Activated CD4-positive, alpha-beta T cell treated with anti-CD3 and anti-CD28 coated beads, Interleukin-2, amount 10 ng/mL, durations not matched to agents 7 days and 5 days (primary cell): ENCODE data around the gene SERPINE1. TPM values are rescaled to one million over a fixed set of nuclear protein-coding genes. Genes with fewer than 3 reads are reported as not detected.
A peak's percentile ranks its signal among the peaks of the same experiment; 100 is the strongest.
"Not testable (repeated sequence)": the region's sequence is repeated elsewhere in the genome, so short reads cannot be mapped to it uniquely, and the experiment has no call there.

Experiments
- CTCF ChIA-PET: fragments of 350-600 bp; sonication (Branson Sonifier 250); formaldehyde crosslinking; loops from one replicate; lab custom pipeline; 2021; ENCODE audit warnings: antibody characterized with exemption; lab: Charles Lee
- POLR2A ChIA-PET: fragments of 350-600 bp; sonication (Branson Sonifier 250); formaldehyde crosslinking; loops from one replicate; lab custom pipeline; 2021; ENCODE audit warnings: antibody characterized with exemption; lab: Charles Lee
- DNase-seq: peaks from one replicate; pipeline ENCODE4 v3.0.0-alpha.2; 2020
- H3K27ac Mint-ChIP-seq: one replicate; pipeline ENCODE4 v1.8.0; 2021; ENCODE audit warnings: mild to moderate bottlenecking, moderate library complexity, mixed read lengths
- H3K27me3 Mint-ChIP-seq: one replicate; pipeline ENCODE4 v1.8.0; 2021; ENCODE audit warnings: mixed read lengths
- H3K36me3 Mint-ChIP-seq: one replicate; pipeline ENCODE4 v1.8.0; 2021; ENCODE audit warnings: low read depth, mixed read lengths
- H3K4me1 Mint-ChIP-seq: one replicate; pipeline ENCODE4 v1.8.0; 2021; ENCODE audit warnings: mixed read lengths
- H3K4me3 Mint-ChIP-seq: one replicate; pipeline ENCODE4 v1.8.0; 2021; ENCODE audit warnings: mild to moderate bottlenecking, moderate library complexity, mixed read lengths
- H3K9me3 Mint-ChIP-seq: one replicate; pipeline ENCODE4 v1.8.0; 2021; ENCODE audit warnings: mixed read lengths
- total RNA-seq, 2 experiments: library from RNA; stranded (reverse); gene quantifications; one replicate each; pipeline ENCODE4 v1.2.3, GENCODE V29; 2021

SERPINE1 gene
- total RNA-seq, 2 experiments from 2014 or later, result 0.05 to 0.27 TPM

- POLR2A ChIA-PET, result no interaction called here
- CTCF ChIA-PET, result interaction anchor here (0.6 to 0.7 kb wide), 2 partner anchors 206 to 363 kb away, joined by 3 to 4 read pairs; no protein-coding TSS in a partner anchor
- Mint-ChIP-seq H3K27me3 (no peaks in the 10 kb centered on the region), H3K9me3 (no peaks in the 10 kb centered on the region), H3K4me3 (no peak overlapping the region), H3K4me1 (peaks cover 9% of the 10 kb centered on the region), H3K36me3 (peaks cover 38% of the 10 kb centered on the region), H3K27ac (no peak overlapping the region)
- no peak for DNase-seq
Measured at GRCh38 chr7:101093906-101094305, 33.0 kb upstream of the SERPINE1 start.

DNA sequence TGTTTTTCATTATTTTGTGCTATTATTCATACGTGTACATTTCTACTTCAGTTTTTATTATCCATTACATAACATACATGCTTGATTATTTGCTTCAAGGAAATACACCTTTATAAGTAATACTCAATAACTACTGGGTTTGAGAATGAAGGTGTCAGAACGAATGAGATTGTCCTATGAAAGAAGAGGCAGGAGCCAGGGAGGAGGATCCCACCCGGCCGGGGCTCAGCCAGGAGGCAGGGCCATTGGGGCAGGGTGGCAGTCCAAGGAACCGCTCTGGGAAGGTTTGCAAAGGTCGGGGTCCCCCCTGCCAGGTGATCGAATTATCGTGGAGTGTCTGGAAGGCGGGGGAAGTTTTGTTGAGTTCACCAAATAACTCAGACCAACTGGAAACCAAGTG is 32.5 kb upstream of the SERPINE1 start:
- H3K9me3 Mint-ChIP-seq, result no peaks in the 10 kb centered on the region
- no peak for DNase-seq
- H3K4me3 Mint-ChIP-seq, result no peak overlapping the region
- peaks cover 8% of the 10 kb centered on the region for H3K4me1 Mint-ChIP-seq
- H3K27me3 Mint-ChIP-seq, result no peaks in the 10 kb centered on the region
- H3K36me3 Mint-ChIP-seq, result peaks cover 33% of the 10 kb centered on the region
- POLR2A ChIA-PET, result no interaction called here
- H3K27ac Mint-ChIP-seq, result no peak overlapping the region
- CTCF ChIA-PET, result interaction anchor here (0.6 to 2.1 kb wide), 4 partner anchors 9 to 330 kb away, joined by 3 to 6 read pairs (median 4); partner anchors contain the start of gene TRIM56

- H3K27ac Mint-ChIP-seq, result no peak overlapping the region
- POLR2A ChIA-PET, result no interaction called here
- CTCF ChIA-PET, result interaction anchor here (0.5 to 2.1 kb wide), 6 partner anchors 10 to 623 kb away, joined by 3 to 6 read pairs (median 4); partner anchors contain the start of gene TRIM56
- peaks cover 7% of the 10 kb centered on the region for H3K4me1 Mint-ChIP-seq
- H3K36me3 Mint-ChIP-seq, result peaks cover 28% of the 10 kb centered on the region
- DNase-seq, result peak; percentile 21
- no peaks in the 10 kb centered on the region for H3K9me3 Mint-ChIP-seq
- peaks cover under 1% of the 10 kb centered on the region for H3K27me3 Mint-ChIP-seq
- H3K4me3 Mint-ChIP-seq, result no peak overlapping the region
Measured at GRCh38 chr7:101094791-101095375, 32.0 kb upstream of the SERPINE1 start.

DNA sequence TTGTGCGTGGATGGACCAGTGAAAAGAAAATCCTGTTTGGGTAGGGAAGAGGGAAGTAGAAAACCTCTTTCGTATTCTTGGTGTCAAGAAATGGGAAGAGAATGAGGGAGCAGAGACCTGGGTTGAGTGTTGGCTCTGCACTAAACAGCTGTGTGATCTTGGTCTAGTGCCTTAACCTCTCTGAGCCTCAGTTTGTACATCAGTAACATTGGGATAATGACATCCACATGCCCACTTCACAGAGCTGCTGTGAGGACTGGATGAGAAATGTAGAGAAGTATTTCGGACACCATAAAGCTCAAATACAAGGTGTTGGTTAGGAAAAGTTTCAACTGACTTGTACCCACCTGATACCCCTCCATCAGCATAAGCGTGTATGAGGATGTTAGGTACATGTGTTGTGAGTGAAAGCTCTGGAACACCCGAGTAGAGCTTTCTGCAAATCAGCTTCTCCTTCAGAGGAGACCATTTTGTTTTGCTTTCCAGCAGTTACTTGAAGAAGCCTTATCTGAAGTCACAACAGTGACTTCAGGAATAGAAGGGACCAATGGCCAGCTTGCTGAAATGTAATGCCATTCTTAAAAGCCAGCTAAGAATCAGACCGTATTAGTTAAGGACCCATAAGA is 30.5 kb upstream of the SERPINE1 start:
- Mint-ChIP-seq H3K36me3 (peaks cover 19% of the 10 kb centered on the region), H3K9me3 (no peaks in the 10 kb centered on the region), H3K27ac (no peak overlapping the region), H3K27me3 (peaks cover 2% of the 10 kb centered on the region), H3K4me3 (no peak overlapping the region), H3K4me1 (peaks cover 4% of the 10 kb centered on the region)
- ChIA-PET POLR2A (interaction anchor here (0.6 kb wide), 1 partner anchor 56 kb away, joined by 3 read pairs; no protein-coding TSS in a partner anchor), CTCF (interaction anchor here (0.6 to 2.1 kb wide), 3 partner anchors 10 to 17 kb away, joined by 3 to 6 read pairs (median 3); partner anchors contain the start of gene TRIM56)
- no peak for DNase-seq

GRCh38 chr7:101096957-101097347 is 30.0 kb upstream of the SERPINE1 start:
- ChIA-PET CTCF (interaction anchor here (0.6 kb wide), 1 partner anchor 773 kb away, joined by 4 read pairs; no protein-coding TSS in a partner anchor), POLR2A (no interaction called here)
- H3K4me1 Mint-ChIP-seq, result peaks cover 4% of the 10 kb centered on the region
- H3K9me3 Mint-ChIP-seq, result no peaks in the 10 kb centered on the region
- no peak overlapping the region for H3K4me3 Mint-ChIP-seq
- no peak overlapping the region for H3K27ac Mint-ChIP-seq
- DNase-seq, result no peak
- peaks cover 16% of the 10 kb centered on the region for H3K36me3 Mint-ChIP-seq
- H3K27me3 Mint-ChIP-seq, result peaks cover 4% of the 10 kb centered on the region

DNA sequence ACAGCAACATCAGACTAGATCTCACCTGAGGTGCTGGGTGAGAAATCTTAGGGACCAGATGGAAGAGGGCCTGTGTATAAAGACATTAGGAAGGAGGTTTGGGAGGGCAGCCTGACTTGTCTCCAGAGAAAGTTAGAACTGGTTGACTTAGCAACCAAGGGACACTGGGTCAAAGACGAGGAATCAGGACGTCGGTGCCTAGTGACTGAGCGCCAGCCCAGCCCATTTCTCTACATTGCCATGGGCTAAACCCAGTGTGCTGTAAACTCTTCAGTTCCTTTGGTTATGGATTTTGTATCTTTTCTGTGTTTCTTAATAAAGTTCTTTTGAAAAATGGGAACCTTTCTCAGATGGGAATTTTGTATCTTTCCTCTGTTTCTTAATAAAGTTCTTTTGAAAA is 29.3 kb upstream of the SERPINE1 start:
- CTCF ChIA-PET, result interaction anchor here (0.6 kb wide), 1 partner anchor 774 kb away, joined by 4 read pairs; no protein-coding TSS in a partner anchor
- POLR2A ChIA-PET, result no interaction called here
- H3K27ac Mint-ChIP-seq, result no peak overlapping the region
- no peak for DNase-seq
- peaks cover 4% of the 10 kb centered on the region for H3K4me1 Mint-ChIP-seq
- no peak overlapping the region for H3K4me3 Mint-ChIP-seq
- peaks cover 16% of the 10 kb centered on the region for H3K36me3 Mint-ChIP-seq
- H3K9me3 Mint-ChIP-seq, result no peaks in the 10 kb centered on the region
- peaks cover 5% of the 10 kb centered on the region for H3K27me3 Mint-ChIP-seq

DNA sequence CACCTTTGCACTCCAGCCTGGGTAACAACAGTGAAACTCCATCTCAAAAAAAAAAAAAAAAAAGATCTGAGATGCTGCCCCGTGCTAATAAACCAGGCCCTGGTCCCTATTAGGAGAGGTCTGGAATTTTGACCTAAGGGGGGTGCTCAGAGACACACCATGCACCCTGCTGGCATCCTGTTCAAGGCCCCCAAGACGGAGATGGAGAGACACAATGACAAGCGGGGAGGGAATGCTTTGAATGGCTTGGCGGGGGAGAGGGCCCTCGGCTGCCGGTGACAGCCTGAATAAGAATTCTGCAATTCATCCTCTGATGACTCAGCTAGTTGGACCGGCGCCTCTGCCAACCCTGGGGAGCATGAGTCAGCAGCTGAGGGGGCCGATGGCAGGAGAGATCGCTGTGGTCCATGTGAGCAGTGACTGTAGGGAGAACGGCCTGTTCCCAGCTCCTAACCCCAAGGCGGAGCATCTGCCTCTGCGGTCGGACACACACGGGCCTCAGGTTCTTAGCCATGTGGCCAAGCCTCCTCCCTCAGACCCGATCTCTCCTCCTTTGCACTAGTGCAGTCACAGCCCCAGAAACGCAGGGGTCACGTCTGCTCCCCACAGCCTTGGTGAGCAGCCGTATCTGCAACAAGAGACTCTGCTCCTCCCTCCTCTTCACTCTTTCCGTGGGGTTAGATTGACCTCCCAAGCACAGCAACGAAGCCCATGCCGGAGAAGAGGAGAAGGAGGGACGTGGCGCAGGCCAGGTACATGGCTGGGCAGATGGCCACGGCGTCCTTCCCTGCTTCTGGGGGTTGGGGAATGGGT is 26.7 kb upstream of the SERPINE1 start:
- Mint-ChIP-seq H3K27me3 (peaks cover 11% of the 10 kb centered on the region), H3K36me3 (peaks cover 5% of the 10 kb centered on the region), H3K27ac (no peak overlapping the region), H3K4me3 (no peak overlapping the region), H3K9me3 (no peaks in the 10 kb centered on the region), H3K4me1 (peaks cover 2% of the 10 kb centered on the region)
- no peak for DNase-seq
- CTCF ChIA-PET, result interaction anchor here (0.7 to 1.9 kb wide), 5 partner anchors 28 to 244 kb away, joined by 4 read pairs; no protein-coding TSS in a partner anchor
- POLR2A ChIA-PET, result no interaction called here

- Mint-ChIP-seq H3K27me3 (peaks cover 11% of the 10 kb centered on the region), H3K27ac (no peak overlapping the region), H3K9me3 (no peaks in the 10 kb centered on the region), H3K4me3 (no peak overlapping the region), H3K36me3 (no peaks in the 10 kb centered on the region), H3K4me1 (peaks cover 2% of the 10 kb centered on the region)
- POLR2A ChIA-PET, result no interaction called here
- no peak for DNase-seq
- CTCF ChIA-PET, result interaction anchor here (0.7 to 0.8 kb wide), 3 partner anchors 16 to 489 kb away, joined by 3 to 5 read pairs (median 3); partner anchors contain the start of gene TRIM56
Measured at GRCh38 chr7:101100858-101101847, 25.8 kb upstream of the SERPINE1 start.

- Mint-ChIP-seq H3K9me3 (no peaks in the 10 kb centered on the region), H3K36me3 (no peaks in the 10 kb centered on the region), H3K27me3 (peaks cover 12% of the 10 kb centered on the region), H3K4me3 (no peak overlapping the region), H3K27ac (no peak overlapping the region), H3K4me1 (peaks cover 2% of the 10 kb centered on the region)
- no peak for DNase-seq
- CTCF ChIA-PET, result interaction anchor here (0.8 kb wide), 1 partner anchor 17 kb away, joined by 3 read pairs; the partner anchor contains the start of gene TRIM56
- POLR2A ChIA-PET, result no interaction called here
Measured at GRCh38 chr7:101102026-101102425, 24.9 kb upstream of the SERPINE1 start.

- CTCF ChIA-PET, H3K36me3 Mint-ChIP-seq, H3K4me1 Mint-ChIP-seq, H3K9me3 Mint-ChIP-seq, POLR2A ChIA-PET, H3K27ac Mint-ChIP-seq, H3K4me3 Mint-ChIP-seq, DNase-seq: not testable (repeated sequence)
- H3K27me3 Mint-ChIP-seq, result peaks cover 12% of the 10 kb centered on the region
Measured at GRCh38 chr7:101103701-101104100, 23.2 kb upstream of the SERPINE1 start.

- H3K36me3 Mint-ChIP-seq, result no peaks in the 10 kb centered on the region
- CTCF ChIA-PET, result interaction anchor here (0.6 kb wide), 1 partner anchor 211 kb away, joined by 3 read pairs; no protein-coding TSS in a partner anchor
Measured at GRCh38 chr7:101104193-101104713, 22.7 kb upstream of the SERPINE1 start.

More at GRCh38 chr7:101104193-101104713, 22.7 kb upstream of the SERPINE1 start:
- POLR2A ChIA-PET, result no interaction called here
- DNase-seq, result no peak
- H3K9me3 Mint-ChIP-seq, result no peaks in the 10 kb centered on the region
- no peak overlapping the region for H3K4me3 Mint-ChIP-seq
- H3K27me3 Mint-ChIP-seq, result peaks cover 12% of the 10 kb centered on the region
- no peak overlapping the region for H3K27ac Mint-ChIP-seq
- peaks cover 2% of the 10 kb centered on the region for H3K4me1 Mint-ChIP-seq
